LNCaP clone FGC (cell line): Measurements from ENCODE around the gene LYSMD2.
A peak's percentile ranks its signal among the peaks of the same experiment; 100 is the strongest.

Source experiments
- DNase-seq: peaks from one replicate; pipeline ENCODE4 v3.0.0-alpha.2; 2011; ENCODE audit warnings: low read depth
- H3K4me3 ChIP-seq: 2 replicates; pipeline ENCODE4 v1.5.1; 2011; ENCODE audit warnings: mild to moderate bottlenecking, low read depth, low read length, control low read depth
- TF ChIP-seq, protein P1 (sequence below): IDR thresholded peaks from 2 replicates; pipeline ENCODE4 v1.5.1; 2012; ENCODE audit warnings: mild to moderate bottlenecking; ENCODE audit not compliant: control insufficient read depth, insufficient read depth; ENCODE audit errors: extremely low read depth

Gene LYSMD2

DNA sequence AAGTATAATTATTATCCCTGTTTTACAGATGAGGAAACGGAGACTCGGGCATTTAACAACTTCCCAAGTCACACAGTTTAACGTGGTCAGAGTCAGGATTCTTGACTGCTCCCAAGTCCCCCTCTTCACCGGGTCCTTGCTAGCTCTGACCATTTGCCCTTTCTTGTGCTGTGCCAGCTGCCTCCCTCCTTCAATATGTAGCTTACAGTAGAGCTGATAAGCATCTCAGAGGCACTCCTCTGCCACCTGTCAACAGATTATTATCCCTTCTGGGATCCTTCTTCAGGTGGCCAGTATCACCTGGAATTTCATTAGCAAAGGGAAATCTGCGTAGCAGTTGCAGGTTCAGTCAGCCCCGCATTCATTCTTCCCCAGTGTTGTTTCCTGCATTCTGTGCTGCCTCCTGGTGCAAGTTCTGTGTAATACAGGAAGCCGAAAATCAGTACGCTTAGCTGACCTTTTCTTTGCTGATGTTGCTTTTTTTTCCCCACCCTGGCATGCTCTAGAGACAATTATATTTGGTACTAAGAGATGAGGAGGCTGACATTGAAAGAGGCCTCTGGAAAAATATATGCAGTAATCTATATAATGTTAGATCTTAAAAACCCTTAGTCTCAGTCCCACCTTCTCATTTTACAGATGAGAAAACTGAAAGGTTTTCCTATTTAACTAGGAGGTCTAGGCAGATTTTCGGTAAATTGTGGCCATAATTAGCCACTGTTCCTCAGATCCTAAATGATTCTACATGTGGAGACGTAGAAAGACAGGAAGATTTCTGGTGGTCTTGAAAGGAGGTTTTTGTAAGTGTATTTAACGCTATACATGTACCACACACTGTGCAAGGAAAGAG is 38.7 kb upstream of the LYSMD2 start:
- DNase-seq = no peak
- TF ChIP-seq, protein P1, sequence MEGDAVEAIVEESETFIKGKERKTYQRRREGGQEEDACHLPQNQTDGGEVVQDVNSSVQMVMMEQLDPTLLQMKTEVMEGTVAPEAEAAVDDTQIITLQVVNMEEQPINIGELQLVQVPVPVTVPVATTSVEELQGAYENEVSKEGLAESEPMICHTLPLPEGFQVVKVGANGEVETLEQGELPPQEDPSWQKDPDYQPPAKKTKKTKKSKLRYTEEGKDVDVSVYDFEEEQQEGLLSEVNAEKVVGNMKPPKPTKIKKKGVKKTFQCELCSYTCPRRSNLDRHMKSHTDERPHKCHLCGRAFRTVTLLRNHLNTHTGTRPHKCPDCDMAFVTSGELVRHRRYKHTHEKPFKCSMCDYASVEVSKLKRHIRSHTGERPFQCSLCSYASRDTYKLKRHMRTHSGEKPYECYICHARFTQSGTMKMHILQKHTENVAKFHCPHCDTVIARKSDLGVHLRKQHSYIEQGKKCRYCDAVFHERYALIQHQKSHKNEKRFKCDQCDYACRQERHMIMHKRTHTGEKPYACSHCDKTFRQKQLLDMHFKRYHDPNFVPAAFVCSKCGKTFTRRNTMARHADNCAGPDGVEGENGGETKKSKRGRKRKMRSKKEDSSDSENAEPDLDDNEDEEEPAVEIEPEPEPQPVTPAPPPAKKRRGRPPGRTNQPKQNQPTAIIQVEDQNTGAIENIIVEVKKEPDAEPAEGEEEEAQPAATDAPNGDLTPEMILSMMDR = peak; percentile 89
- H3K4me3 ChIP-seq = no peak overlapping the region

DNA sequence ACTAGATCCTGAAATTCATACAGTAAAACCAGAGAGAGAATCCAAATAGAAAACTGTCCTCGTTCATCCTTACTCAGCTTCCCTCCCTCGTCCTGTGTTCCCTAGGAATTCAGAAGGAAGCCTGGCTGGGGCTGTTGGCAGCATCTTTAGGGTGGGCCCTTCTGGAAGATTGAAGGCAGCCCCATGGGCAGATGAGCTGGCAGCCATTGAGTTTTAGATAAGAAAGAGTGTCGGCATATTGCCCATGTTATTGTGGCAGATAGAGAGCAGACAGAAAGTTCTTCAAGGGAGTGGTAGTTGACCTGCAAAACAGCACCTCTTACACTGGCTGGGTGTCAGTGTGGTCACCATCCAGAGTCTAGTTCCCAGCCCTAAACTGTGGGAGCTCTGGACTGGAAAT is 37.5 kb upstream of the LYSMD2 start:
- no peak overlapping the region for H3K4me3 ChIP-seq
- DNase-seq = no peak
- TF ChIP-seq, protein P1 = no peak

DNA sequence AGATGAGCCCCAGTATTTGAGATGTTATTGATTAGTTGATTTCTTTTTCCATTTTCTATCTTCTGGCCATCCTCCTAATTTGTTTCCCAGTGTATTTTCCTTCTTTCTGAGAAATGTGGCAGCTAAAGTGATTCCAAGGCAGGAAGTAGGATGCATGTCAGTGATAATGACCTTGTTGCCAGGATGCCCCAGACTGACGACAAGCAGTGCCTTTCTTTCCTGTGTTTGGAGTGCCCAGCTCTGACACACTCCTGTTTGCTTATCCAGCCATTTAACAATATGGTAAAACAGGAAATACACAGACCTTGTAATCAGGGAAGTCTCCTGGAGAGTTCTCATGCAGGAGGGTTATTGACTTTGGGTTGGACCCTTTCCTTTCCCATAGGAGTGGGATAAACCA is 34.3 kb upstream of the LYSMD2 start:
- TF ChIP-seq, protein P1 = no peak
- no peak overlapping the region for H3K4me3 ChIP-seq
- DNase-seq = no peak

DNA sequence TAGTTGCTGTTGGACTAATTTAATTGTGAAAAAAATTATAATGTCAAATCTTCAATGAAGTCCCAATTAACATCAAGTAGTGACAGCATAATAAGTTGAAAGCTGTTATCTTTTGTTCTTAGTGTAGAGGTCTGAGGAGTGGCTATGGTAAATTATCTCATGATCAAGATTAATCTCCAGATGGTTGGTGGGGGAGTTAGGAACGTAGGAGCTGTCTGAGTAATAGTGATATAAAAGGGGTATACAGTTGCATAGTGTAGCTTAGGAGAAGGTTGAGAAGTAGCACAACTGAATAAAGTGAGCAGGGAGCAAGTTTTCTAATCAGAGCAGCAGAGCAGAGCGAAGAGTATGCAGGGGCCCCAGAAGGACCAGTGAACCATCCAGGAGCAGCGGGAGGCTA is 33.4 kb upstream of the LYSMD2 start:
- no peak overlapping the region for H3K4me3 ChIP-seq
- DNase-seq = no peak
- TF ChIP-seq, protein P1 = no peak

DNA sequence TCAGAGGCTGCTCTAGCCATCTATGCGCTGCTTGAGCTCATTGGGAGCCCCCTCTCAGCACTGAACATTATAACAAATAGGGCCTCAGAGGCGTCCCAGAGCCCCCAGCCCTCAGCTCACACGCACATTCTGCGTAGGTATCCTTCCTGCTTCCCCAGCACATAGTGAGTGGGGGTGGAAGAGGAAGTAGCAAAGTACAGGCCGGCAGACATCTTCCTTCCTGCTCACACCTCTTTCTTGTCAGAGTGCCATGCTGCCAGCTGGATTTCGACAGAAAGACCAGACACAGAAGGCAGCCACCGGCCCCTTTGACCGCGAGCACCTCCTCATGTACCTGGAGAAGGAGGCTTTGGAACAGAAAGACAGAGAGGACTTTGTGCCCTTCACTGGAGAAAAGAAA is 30.6 kb upstream of the LYSMD2 start:
- H3K4me3 ChIP-seq = no peak overlapping the region
- TF ChIP-seq, protein P1 = no peak
- no peak for DNase-seq

DNA sequence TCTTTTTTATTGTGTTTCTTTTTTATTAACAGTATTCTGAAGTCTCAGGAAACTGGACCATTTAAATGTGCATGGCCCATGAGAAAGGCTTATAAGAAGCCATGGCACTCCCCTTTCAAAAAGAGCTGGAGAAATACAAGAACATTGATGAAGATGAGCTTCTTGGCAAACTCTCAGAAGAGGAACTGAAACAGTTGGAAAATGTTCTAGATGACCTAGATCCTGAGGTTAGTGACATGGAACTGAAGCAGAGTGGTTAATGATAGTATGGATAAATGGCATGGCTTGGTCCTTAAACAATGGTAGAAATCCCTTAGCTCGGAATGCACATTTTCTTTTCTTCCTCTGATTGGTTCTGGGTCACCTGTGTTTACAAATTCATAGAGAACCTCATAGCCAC is 28.9 kb upstream of the LYSMD2 start:
- no peak overlapping the region for H3K4me3 ChIP-seq
- DNase-seq = no peak
- TF ChIP-seq, protein P1 = no peak

DNA sequence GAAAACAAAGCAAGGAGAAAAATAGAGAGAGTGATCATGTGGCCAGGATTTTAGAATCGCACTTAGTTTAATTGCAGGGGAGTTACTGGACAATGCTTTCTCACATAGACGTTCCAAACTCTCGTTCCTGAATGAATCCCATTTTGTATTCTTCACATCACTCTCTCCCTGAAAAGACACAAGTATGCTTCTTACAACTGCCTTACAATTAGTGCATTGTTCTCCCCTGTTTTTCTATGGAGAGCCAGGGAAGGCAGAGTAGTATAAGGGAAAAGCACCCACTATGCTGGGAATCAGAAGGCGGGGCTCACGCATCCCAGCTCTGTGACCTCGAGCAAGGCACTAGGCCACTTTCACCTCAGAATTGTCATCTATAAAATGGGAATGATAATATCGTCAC is 28.3 kb upstream of the LYSMD2 start:
- no peak for DNase-seq
- TF ChIP-seq, protein P1 = no peak
- H3K4me3 ChIP-seq = no peak overlapping the region
